ENCODE measurements around the gene DEFB131A.
"Not testable (repeated sequence)": the region's sequence is repeated elsewhere in the genome, so short reads cannot be mapped to it uniquely, and the experiment has no call there.

The DEFB131A gene, protein sequence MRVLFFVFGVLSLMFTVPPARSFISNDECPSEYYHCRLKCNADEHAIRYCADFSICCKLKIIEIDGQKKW

DNA sequence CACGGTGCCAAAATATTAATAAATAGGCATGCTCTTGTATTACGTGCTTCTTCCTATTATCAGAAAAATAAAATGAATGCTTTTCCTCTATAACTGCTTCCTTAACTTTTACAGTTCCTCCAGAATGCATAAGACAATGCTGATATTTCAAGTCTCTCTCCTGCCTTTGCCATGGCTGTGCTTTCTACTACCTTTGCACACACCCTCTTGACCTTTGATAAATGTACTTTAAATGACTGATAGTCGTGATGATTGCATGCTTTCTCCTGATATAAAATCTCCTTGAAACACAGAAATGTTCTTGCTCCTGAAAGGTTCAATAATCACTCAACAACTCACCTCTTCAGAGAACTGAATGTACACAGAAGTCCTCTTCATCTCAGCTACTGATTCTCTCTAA is at the start of gene DEFB131A:
DEFB131A (plus strand) TSS at position 301 of the 400 bp plus-strand sequence. CDS start 120 bp downstream, outside the sequence.
- not testable (repeated sequence) for DNase-seq (ENCODE audit: low spot score)

DNA sequence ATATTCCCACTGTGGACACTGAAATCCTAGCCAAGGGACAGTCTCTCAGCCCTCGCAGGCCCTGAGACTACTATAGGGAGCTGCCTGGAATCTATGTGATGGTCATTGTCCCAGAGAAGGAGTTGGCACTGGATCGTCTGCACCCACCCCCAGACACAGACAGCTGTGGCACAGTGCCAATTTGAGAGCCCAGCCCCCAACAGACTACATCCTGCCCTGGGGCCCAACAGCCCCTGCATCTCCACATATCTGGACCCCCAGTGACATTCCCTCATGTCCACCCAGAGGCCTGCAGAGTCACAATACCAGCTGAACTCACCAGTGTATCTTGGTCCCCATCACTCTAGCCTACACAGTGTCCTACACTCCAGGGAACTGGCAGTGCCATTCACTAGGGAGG is 38.4 kb upstream of the DEFB131A start:
- not testable (repeated sequence) for DNase-seq (ENCODE audit: low spot score)

DNA sequence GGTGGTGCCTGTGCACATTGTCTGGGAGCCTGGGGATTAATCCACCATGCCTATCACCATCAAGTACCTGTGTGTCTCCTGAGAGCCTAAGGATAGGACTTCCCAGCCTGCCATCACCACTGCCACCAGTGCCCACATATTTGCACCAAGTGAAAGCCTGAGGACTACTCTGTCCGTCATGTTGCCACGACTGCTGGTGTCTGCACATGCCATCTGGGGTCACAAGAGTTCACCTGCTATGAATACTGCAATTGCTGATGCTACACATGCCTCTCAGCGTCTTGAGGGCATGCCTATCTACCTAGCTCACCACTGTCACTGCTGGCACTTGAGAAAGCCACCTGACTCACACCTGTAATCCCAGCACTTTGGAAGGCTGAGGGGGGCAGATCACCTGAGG is 37.7 kb upstream of the DEFB131A start:
- not testable (repeated sequence) for DNase-seq (ENCODE audit: low spot score)

DNA sequence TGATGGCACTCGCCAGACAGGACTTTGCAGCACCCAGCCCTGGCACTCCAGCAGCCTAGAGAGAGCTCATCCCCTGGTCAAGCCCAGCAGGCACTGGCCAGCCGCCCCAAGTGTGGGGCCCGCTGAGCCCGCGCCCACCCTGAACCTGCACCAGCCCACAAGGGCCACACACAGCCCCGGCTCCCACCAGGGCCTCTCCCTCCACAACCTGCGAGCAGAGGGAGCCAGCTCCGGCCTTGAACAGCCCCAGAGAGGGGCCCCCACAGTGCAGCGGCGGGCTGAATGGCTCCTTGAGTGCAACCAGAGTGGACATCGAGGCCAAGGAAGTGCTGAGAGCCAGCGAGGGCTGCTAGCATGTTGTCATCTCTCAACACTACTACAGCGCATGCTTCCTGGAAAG is 34.4 kb upstream of the DEFB131A start:
- no peak for DNase-seq (ENCODE audit: low spot score)

DNA sequence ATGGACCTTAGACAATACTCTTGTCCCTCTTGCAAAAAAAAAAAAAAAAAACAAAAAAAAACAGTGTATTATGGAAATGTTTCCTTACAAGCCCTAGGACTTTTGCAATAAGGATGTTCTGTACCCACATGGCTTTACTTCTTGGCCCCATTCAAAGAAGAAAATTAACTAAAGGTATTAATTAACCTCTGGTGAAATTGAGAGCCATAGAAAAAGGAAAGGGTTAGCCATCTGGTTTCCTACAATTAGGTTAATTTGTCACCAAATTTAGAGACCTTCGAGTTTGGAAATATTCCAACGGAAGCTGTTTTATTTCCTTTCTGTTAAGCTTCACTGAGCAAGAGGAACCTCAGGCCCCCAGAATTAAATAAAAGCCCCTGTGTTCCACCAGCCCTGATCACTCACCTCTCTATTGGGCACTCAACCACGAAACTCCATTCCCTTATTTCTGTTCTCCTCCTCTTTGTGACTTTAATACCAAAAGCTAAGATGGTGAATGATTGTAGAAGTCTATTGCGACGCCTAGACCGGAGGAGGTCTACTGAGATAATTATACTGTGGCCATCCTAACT is 22.2 kb upstream of the DEFB131A start:
- not testable (repeated sequence) for DNase-seq (ENCODE audit: low spot score)

DNA sequence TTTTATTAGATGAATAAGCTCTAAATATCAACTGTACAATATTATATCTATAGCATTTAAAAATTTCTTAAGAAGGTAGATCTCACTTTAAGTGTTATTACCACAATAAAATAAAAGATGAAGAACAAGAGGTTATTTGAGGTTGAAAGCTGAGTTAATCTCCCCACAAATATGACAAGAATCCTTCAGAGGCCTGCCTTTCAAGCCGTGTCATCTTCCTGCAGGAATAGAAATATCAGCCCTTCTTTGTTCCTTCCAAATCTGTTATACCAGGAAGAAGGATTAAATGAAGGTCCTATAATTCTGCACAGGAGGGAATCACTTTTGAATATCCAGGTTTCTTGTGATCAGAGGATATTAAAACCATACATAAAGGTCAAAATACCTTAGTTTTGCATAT is 18.3 kb upstream of the DEFB131A start:
- DNase-seq (ENCODE audit: low spot score): not testable (repeated sequence)

DNA sequence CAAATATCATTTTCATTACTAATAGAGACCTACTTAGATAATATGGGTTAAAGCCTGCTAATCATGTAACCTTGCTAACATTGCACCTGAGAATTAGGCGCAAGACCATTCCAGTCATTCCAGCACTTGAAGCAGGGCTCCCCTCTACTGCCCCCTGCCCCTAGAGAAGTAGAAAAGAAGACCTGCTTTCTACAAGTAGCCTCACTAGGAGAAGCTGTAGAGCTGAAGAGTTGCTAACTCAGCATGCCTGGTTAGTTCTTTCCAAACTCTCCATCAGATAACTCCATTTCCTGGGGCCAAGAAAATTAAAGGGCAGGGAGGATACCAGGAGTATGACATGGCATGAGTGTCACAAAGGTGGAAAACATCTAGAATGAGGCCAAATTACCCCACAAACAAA is 14.2 kb upstream of the DEFB131A start:
- not testable (repeated sequence) for DNase-seq (ENCODE audit: low spot score)

DNA sequence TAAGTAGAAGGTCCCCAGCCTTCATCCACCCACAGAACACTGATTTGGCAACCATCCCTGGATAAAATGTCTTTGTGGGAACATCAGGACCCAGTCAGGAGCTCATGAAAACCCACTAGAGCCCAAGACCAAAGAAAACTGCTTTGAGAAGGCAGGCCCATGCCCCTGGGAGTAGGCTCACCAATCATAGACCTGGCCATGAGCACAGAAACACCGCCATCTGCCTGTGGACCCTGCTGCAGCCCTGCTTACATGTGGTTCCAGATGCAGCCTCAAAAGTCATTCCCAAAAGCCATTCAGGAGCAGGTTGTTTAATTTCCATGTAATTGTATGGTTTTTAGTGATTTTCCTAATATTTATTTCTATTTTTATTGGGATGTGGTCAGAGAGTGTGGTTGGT is 10.9 kb upstream of the DEFB131A start:
- DNase-seq (ENCODE audit: low spot score): not testable (repeated sequence)

DNA sequence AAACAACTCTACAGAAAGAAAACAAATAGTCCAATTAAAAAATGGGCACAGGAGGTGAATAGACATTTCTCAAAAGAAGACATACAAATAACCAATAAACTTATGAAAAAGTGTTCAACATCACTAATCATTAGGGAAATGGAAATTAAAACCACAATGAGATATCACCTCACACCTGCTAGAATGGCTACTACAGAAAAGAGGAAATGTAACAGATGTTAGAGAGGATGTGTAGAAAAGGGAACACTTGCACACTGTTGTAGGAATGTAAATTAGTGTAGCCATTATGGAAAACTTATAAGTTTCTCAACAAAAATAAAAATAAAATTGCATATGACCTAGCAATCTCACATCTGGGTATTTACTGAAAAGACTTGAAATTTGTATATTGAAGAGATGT is 7.5 kb upstream of the DEFB131A start:
- not testable (repeated sequence) for DNase-seq (ENCODE audit: low spot score)

DNA sequence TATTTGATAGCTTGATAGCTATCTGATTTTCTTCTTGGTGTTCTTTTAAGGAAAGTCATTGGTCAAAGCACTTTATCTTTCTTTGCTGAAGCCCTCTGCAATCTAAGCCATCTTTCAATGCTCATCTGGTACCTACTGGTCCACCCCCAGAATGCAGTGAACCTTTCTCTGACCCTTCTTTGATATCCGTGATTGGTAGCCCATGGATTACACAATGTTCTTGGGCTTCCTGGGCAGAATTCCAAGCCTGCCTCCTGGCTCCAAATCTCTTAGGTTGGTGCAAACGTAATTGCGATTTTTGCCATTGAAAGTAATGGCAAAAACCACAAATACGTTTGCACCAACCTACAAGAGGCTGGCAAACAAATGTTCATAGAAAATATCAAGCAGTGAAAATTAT is 1.9 kb upstream of the DEFB131A start:
- not testable (repeated sequence) for DNase-seq (ENCODE audit: low spot score)

DNA sequence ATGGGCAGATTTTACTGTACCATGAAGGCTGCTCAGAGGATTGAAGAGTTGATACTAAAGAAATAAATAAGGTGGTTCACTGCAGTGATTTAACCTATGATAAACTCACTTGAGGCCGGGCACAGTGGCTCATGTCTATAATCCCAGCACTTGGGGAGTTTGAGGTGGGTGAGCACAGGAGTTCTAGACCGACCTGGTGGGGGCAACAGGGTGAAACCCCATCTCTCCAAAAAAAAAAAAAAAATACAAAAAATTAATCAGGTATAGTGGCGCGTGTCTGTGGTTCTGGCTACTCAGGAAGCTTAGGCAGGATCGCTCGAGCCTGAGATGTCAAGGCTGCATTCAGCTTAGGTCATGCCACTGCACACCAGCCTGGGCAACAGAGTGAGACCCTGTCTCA is 467 bp downstream of the DEFB131A start:
- DNase-seq (ENCODE audit: low spot score): not testable (repeated sequence)

DNA sequence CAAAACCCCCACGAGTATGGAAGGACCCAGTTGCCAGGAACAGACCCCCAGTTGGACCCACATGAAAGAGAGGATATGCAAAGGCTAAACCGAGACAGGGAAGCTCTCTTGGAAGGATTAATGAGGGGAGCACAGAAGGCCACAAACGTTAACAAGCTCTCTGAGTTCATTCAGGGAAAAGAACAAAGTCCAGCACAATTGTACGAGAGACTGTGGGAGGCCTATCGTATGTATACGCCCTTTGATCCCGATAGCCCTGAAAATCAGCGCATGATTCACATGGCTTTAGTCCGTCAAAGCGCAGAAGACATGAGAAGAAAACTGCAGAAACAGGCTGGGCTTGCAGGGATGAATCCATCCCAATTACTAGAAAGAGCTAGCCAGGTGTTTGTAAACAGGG is 8.0 kb downstream of the DEFB131A start:
- DNase-seq (ENCODE audit: low spot score): not testable (repeated sequence)

DNA sequence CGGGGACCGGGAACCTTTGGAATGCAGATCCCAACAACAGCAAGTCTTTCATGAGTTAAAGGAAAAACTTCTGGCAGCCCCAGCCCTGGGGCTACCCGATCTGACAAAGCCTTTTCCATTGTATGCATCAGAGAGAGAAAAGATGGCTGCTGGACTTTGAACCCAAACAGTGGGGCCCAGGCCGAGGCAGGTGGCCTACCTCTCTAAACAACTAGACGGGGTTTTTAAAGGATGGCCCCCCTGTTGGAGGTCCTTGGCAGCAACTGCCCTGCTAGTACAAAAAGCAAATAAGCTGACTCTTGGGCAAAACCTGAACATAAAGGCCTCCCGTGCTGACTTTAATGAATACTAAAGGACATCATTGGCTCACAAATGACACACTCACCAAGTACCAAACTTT is 10.1 kb downstream of the DEFB131A start:
- DNase-seq (ENCODE audit: low spot score): not testable (repeated sequence)

DNA sequence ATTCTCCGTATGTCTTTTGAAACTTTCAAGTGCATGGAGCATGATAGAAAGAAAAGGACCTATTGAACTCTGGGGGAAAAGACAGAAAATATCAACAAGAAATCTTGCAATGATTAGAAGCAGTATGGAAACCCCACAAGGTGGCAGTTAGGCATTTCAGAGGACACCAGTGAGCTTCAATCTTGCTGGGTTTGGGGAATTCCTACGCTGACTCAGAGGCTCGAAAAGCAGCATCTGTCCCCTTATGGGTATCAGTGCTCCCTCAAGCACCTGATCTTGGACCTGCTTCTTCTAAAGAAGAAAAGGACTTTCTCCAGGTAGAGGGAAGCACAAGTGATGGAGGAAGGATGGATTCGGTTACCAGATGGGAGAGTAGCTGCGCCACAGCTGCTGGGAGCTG is 10.8 kb downstream of the DEFB131A start:
- DNase-seq (ENCODE audit: low spot score): not testable (repeated sequence)

DNA sequence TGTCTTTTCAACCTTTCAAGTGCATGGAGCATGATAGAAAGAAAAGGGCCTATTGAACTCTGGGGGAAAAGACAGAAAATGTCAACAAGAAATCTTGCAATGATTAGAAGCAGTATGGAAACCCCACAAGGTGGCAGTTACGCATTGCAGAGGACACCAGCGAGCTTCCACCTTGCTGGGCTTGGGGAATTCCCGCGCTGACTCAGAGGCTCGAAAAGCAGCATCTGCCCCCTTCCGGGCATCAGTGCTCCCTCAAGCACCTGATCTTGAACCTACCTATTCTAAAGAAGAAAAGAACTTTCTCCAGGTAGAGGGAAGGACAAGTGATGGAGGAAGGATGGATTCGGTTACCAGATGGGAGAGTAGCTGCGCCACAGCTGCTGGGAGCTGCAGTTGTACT is 35.3 kb downstream of the DEFB131A start:
- DNase-seq (ENCODE audit: low spot score): not testable (repeated sequence)

DNA sequence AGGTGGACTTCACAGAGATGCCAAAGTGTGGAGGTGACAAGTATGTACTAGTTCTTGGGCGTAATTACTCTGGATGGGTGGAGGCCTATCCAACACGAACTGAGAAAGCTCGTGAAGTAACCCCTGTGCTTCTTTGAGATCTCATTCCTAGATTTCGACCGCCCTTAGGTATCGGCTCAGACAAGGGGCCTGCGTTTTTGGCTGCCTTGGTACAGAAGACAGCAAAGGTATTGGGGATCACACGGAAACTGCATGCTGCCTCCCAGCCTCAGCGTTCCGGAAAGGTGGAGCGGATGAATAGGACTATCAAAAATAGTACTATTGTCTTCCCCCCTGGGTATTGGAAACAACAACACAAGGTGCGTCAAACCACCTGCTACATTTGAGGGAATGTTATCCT is 35.9 kb downstream of the DEFB131A start:
- not testable (repeated sequence) for DNase-seq (ENCODE audit: low spot score)

DNA sequence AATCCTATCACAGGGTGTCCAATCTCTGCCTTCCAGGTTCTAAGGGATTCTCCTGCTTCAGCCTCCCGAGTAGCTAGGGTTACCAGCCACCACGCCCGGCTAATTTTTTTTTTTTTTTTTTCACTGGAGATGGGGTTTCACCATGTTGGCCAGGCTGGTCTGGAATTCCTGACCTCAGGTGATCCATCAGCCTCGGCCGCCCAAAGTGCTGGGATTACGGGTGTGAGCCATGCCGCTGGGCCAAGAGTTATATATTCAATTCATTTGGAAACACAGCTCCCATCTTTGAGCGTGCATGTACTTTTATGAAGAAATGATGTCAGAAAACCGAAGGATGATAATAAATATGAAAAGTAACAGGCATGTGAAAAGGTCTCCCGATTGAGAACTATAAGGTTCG is 38.7 kb downstream of the DEFB131A start:
- not testable (repeated sequence) for DNase-seq (ENCODE audit: low spot score)

DNA sequence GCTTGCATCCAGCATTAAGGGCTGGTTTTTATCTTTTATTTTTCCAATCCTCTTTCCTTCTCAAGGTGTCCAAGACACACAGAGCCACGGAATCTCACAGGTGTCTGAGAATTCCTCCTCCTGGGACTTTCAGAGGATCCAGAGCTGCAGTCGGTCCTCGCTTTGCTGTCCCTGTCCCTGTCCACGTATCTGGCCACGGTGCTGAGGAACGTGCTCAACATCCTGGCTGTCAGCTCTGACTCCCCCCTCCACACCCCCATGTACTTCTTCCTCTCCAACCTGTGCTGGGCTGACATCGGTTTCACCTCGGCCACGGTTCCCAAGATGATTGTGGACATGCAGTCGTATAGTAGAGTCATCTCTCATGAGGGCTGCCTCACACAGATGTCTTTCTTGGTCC is 39.5 kb downstream of the DEFB131A start:
- not testable (repeated sequence) for DNase-seq (ENCODE audit: low spot score)

DNA sequence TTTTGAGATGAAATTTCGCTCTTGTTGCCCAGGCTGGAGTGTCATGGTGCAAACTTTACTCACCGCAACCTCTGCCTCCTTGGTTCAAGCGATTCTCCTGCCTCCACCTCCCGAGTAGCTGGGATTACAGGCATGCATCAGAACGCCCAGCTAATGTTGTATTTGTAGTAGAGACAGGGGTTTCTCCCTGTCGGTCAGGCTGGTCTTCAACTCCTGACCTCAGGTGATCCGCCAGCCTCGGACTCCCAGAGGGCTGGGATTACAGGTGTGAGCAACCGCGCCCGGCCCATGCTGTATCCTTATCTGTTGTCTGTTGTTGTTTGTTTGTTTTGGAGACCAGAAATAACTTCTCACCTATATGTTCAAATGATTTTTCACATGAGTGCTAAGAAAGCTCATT is 42.7 kb downstream of the DEFB131A start:
- DNase-seq (ENCODE audit: low spot score): not testable (repeated sequence)

DNA sequence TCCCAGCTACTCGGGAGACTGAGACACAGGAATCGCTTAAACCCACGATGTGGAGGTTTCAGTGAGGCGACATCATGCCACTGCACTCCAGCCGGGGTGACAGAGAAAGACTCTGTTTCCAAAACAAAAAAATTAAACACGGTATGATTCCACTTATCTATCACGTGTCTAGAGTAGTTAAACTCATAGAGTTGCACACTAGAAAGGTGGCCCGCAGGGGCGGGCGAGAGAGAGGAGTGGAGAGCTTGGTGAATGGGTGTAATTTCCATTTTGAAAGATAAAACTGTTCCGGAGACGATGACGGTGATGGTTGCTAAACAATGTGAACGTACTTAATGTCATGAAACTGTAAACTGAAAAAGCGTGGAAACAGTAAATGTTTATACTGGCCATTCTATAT is 44.6 kb downstream of the DEFB131A start:
- not testable (repeated sequence) for DNase-seq (ENCODE audit: low spot score)

DNA sequence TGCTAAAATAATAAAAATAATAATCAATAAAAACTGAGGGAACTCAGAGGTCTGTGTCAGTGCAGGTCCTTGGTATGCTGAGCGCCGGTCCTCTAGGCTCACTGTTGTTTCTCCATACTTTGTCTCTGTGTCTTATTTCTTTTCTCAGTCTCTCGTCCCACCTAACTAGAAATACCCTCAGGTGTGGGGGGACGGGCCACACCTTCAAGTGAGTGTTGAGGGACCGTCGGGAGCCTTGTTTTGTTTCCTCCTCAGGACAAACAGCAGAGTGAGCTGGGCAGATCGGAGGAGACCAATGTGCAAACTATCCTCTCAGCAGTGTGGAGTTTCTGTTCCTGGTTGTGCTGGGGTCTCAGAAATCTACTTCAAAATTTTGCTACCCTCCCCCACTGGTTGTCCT is 46.3 kb downstream of the DEFB131A start:
- not testable (repeated sequence) for DNase-seq (ENCODE audit: low spot score)

DNA sequence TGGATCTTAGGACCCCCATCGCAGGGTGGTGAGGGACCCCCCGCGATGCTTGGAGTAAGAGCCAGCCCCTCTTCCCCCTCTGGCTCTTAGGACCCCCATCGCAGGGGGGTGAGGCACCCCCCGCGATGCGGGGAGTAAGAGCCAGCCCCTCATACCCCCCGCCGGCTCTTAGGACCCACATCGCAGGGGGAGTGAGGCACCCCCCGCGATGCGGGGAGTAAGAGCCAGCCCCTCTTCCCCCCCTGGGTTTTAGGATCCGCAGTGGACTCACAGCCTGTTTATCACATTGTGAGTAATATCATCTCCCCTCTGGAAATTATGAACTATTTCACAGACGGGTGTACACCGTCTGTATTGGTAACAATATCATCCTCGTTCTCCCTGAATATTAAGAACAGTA is 46.8 kb downstream of the DEFB131A start:
- not testable (repeated sequence) for DNase-seq (ENCODE audit: low spot score)

DNA sequence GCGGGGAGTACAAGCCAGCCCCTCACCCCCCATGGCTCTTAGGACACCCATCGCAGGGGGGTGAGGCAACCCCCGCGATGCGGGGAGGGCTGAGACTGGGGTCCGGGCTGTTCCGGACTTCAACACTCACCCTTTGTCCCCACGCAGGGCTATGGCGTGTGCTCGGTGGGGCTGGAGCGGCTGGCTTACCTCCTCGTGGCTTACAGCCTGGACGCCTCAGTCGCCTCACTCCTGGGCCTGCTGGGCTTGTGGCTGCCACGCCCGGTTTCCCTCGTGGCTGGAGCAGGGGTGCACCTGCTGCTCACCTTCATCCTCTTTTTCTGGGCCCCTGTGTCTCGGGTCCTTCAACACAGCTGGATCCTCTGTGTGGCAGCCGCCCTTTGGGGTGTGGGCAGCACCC is 49.4 kb downstream of the DEFB131A start:
- DNase-seq (ENCODE audit: low spot score): not testable (repeated sequence)

Data from COLO829 (cell line).